B cell (primary cell): ENCODE measurements around the gene MEAK7. TPM values are rescaled to one million over a fixed set of nuclear protein-coding genes. Genes with fewer than 3 reads are reported as not detected.
A peak's percentile ranks its signal among the peaks of the same experiment; 100 is the strongest.

ENCODE experiments used
- ATAC-seq: fragments of 200-7000 bp; cut with Tn5 transposase; one replicate; pipeline ENCODE4 v1.10.0; 2021; ENCODE audit warnings: low read depth, mild to moderate bottlenecking, moderate number of reproducible peaks, moderate library complexity
- CTCF ChIA-PET: fragments of 350-600 bp; sonication (Branson Sonifier 250); formaldehyde crosslinking; loops from one replicate; lab custom pipeline; 2021; ENCODE audit warnings: antibody characterized with exemption, inconsistent platforms; lab: Charles Lee
- POLR2A ChIA-PET: fragments of 350-600 bp; sonication (Branson Sonifier 250); formaldehyde crosslinking; loops from one replicate; lab custom pipeline; 2021; ENCODE audit warnings: antibody characterized with exemption; lab: Charles Lee
- DNase-seq: peaks from one replicate; pipeline ENCODE4 v3.0.0; 2013
- H2AFZ ChIP-seq: 2 replicates; pipeline ENCODE4 v1.6.1; 2012; ENCODE audit warnings: mild to moderate bottlenecking, low read depth, low read length; ENCODE audit not compliant: insufficient read depth, poor library complexity, severe bottlenecking
- H3K27ac ChIP-seq, 2 donors: 1 replicate in 1 of 2; 2 replicates in 1 of 2; pipeline ENCODE4 v1.5.1; 2012 to 2013; ENCODE audit warnings: low read length in 2 of 2, mild to moderate bottlenecking in 2 of 2, moderate library complexity in 1 of 2
- H3K27me3 ChIP-seq, 4 experiments: fragments of 200-600 bp in 1 of 4; sonication (generic) in 1 of 4; replicated peaks in 1 of 4; 1 replicate in 2 of 4; 2 replicates in 2 of 4; pipeline versions ENCODE4 v1.6.1 to v1.7.0; 2013 to 2016; ENCODE audit warnings: low read length in 3 of 4, mild to moderate bottlenecking in 2 of 4, mixed read lengths in 1 of 4, moderate library complexity in 1 of 4; ENCODE audit not compliant: insufficient read depth in 4 of 4, control insufficient read depth in 3 of 4; ENCODE audit errors: control extremely low read depth in 1 of 4
- H3K36me3 ChIP-seq, 2 experiments: replicated peaks in 1 of 2; 1 replicate in 1 of 2; 2 replicates in 1 of 2; pipeline versions ENCODE4 v1.6.1 to v1.7.1; 2013; ENCODE audit warnings: low read length in 1 of 2; ENCODE audit not compliant: insufficient read depth in 2 of 2, control insufficient read depth in 1 of 2; ENCODE audit errors: control extremely low read depth in 1 of 2, extremely low read depth in 1 of 2
- H3K4me1 ChIP-seq, 2 donors: fragments of 200-600 bp in 1 of 2; sonication (generic) in 1 of 2; 1 replicate in 1 of 2; 2 replicates in 1 of 2; pipeline versions ENCODE4 v1.5.1 to v1.6.1; 2013 to 2017; ENCODE audit warnings: low read length in 2 of 2; ENCODE audit not compliant: control insufficient read depth in 2 of 2, insufficient read depth in 2 of 2
- H3K4me2 ChIP-seq: replicated peaks from 2 replicates; pipeline ENCODE3; 2012; ENCODE audit warnings: mild to moderate bottlenecking, low read depth, low read length; ENCODE audit not compliant: poor library complexity, severe bottlenecking
- H3K4me3 ChIP-seq, 5 experiments: fragments of 200-600 bp in 1 of 5; sonication (generic) in 1 of 5; 1 replicate in 3 of 5; 2 replicates in 2 of 5; pipeline versions ENCODE4 v1.5.1 to v1.7.0; 2011 to 2016; ENCODE audit warnings: low read length in 4 of 5, mild to moderate bottlenecking in 4 of 5, low read depth in 2 of 5, control low read depth in 1 of 5, moderate library complexity in 1 of 5; ENCODE audit not compliant: insufficient read depth in 1 of 5; ENCODE audit errors: control extremely low read depth in 1 of 5, extremely low read depth in 1 of 5
- H3K79me2 ChIP-seq: fragments of 200-600 bp; sonication (generic); one replicate; pipeline ENCODE4 v1.6.0; 2016; ENCODE audit warnings: low read length; ENCODE audit not compliant: control insufficient read depth, insufficient read depth
- H3K9ac ChIP-seq: fragments of 200-600 bp; sonication (generic); 2 replicates; pipeline ENCODE4 v1.6.1; 2017; ENCODE audit warnings: mild to moderate bottlenecking, low read length, moderate library complexity
- H3K9me3 ChIP-seq, 3 donors: one replicate each; pipeline versions ENCODE4 v1.6.1 to v1.7.1; 2013; ENCODE audit warnings: low read length in 2 of 3; ENCODE audit not compliant: control insufficient read depth in 2 of 3, insufficient read depth in 1 of 3; ENCODE audit errors: control extremely low read depth in 1 of 3
- H4K20me1 ChIP-seq: 2 replicates; pipeline ENCODE4 v1.6.0; 2012; ENCODE audit warnings: mild to moderate bottlenecking, low read length; ENCODE audit not compliant: insufficient read depth, control insufficient read depth, poor library complexity, severe bottlenecking
- H3K27ac Mint-ChIP-seq: one replicate; pipeline ENCODE4 v1.8.0; 2021; ENCODE audit warnings: mixed read lengths
- H3K27me3 Mint-ChIP-seq: one replicate; pipeline ENCODE4 v1.8.0; 2021; ENCODE audit warnings: mixed read lengths
- H3K4me1 Mint-ChIP-seq: one replicate; pipeline ENCODE4 v1.8.0; 2021; ENCODE audit warnings: mixed read lengths
- H3K4me3 Mint-ChIP-seq: one replicate; pipeline ENCODE4 v1.8.0; 2021; ENCODE audit warnings: mixed read lengths
- H3K9me3 Mint-ChIP-seq: one replicate; pipeline ENCODE4 v1.8.0; 2022; ENCODE audit warnings: mixed read lengths; ENCODE audit not compliant: insufficient read depth
- EZH2 ChIP-seq: IDR thresholded peaks from 2 replicates; pipeline ENCODE4 v1.6.1; 2012; ENCODE audit warnings: borderline replicate concordance, low read depth, mild to moderate bottlenecking, moderate library complexity, low read length; ENCODE audit not compliant: insufficient read depth, poor library complexity, severe bottlenecking
- WGBS: methylation state at CpG from one replicate; pipeline ENCODE4 v1.1.5; 2013; ENCODE audit warnings: missing lambda C conversion rate; ENCODE audit not compliant: insufficient coverage; 5-methylcytosine and 5-hydroxymethylcytosine counted together
- intact Hi-C: fragments of 100-400 bp; cut with micrococcal nuclease; formaldehyde crosslinking; loops from one replicate; pipeline ENCODE4 v1.10.0; 2022
- polyA plus RNA-seq: library from polyadenylated mRNA; depleted of rRNA; stranded (reverse); fragments of >200 nt; gene quantifications from 2 replicates; pipeline ENCODE4 v1.2.3, GENCODE V29; 2012
- total RNA-seq, 2 donors: library from RNA; stranded (reverse); fragments of 120-200 nt in 1 of 2; gene quantifications; 1 replicate in 1 of 2; 2 replicates in 1 of 2; pipeline versions ENCODE4 v1.2.3 to v1.2.4, GENCODE V29; 2013 to 2022
- TF ChIP-seq, protein P1 (sequence below): fragments of 200-600 bp; IDR thresholded peaks from one replicate; pipeline ENCODE4 v1.8.0; 2022; ENCODE audit warnings: antibody characterized with exemption, mild to moderate bottlenecking

MEAK7 gene
- total and polyA plus RNA-seq, 2 donors (not counting 1 experiment from before 2014, with no cell fraction given), result 3.9 to 19.3 TPM

DNA sequence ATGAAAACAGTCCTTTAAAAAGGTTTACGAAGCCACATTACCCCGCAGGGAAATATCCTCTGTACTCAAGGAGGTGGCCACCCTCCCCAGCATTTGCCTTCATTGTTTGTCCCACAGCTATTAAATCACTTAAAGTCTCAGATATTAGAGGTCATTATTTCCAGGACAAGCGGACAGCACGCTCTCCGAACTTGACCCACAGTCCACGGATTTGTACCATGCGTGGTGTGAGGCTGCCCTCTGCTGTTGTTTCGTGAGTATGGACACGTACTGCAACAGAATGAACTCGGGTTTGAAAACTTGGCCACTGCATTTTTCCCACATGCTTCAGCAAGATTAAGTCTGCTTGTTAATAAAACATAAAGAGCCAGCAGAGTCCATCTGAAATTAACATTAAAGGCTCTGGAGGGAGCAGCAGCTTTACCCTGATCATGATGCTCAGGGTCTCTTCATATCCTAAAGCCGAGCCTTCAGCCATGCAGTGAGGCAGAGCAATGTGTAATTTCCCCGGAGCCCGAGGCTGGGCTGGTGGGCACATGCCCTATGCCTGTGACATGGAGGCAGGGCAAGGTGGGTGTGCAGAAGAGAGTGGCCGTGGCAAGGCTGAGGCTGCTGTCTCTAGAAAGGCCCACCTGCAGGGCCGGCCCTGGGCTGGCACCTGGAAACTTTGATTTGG, 19.7 kb downstream of the MEAK7 start:
- DNase-seq (no peak), ATAC-seq (no peak)
- no peak overlapping the region for H3K27ac ChIP-seq
- H3K4me3 ChIP-seq, result no peak overlapping the region
- H2AFZ ChIP-seq, result no peak overlapping the region
- ChIA-PET CTCF (interaction anchor here (1.2 kb wide), 1 partner anchor 208 kb away, joined by 4 read pairs; no protein-coding TSS in a partner anchor), POLR2A (no interaction called here)
- Mint-ChIP-seq H3K9me3 (no peaks in the 10 kb centered on the region), H3K27me3 (no peaks in the 10 kb centered on the region), H3K4me3 (no peak overlapping the region), H3K4me1 (no peaks in the 10 kb centered on the region), H3K27ac (no peak overlapping the region)
- no peak overlapping the region for H3K4me2 ChIP-seq
- no peaks in the 10 kb centered on the region for H3K79me2 ChIP-seq
- TF ChIP-seq, protein P1, sequence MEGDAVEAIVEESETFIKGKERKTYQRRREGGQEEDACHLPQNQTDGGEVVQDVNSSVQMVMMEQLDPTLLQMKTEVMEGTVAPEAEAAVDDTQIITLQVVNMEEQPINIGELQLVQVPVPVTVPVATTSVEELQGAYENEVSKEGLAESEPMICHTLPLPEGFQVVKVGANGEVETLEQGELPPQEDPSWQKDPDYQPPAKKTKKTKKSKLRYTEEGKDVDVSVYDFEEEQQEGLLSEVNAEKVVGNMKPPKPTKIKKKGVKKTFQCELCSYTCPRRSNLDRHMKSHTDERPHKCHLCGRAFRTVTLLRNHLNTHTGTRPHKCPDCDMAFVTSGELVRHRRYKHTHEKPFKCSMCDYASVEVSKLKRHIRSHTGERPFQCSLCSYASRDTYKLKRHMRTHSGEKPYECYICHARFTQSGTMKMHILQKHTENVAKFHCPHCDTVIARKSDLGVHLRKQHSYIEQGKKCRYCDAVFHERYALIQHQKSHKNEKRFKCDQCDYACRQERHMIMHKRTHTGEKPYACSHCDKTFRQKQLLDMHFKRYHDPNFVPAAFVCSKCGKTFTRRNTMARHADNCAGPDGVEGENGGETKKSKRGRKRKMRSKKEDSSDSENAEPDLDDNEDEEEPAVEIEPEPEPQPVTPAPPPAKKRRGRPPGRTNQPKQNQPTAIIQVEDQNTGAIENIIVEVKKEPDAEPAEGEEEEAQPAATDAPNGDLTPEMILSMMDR, result peak; percentile 17
- no peak for TF ChIP-seq EZH2
- 88% methylated on average over 14 of the region's 15 CpGs for WGBS
- H3K27me3 ChIP-seq, result no peaks in the 10 kb centered on the region
- peaks cover 0 to 5% of the 10 kb centered on the region in 2 experiments for H3K36me3 ChIP-seq
- no peaks in the 10 kb centered on the region for H4K20me1 ChIP-seq
- intact Hi-C loops, result no loop called here
- H3K9ac ChIP-seq, result no peak overlapping the region
- H3K9me3 ChIP-seq, result no peaks in the 10 kb centered on the region
- no peaks in the 10 kb centered on the region for H3K4me1 ChIP-seq

DNA sequence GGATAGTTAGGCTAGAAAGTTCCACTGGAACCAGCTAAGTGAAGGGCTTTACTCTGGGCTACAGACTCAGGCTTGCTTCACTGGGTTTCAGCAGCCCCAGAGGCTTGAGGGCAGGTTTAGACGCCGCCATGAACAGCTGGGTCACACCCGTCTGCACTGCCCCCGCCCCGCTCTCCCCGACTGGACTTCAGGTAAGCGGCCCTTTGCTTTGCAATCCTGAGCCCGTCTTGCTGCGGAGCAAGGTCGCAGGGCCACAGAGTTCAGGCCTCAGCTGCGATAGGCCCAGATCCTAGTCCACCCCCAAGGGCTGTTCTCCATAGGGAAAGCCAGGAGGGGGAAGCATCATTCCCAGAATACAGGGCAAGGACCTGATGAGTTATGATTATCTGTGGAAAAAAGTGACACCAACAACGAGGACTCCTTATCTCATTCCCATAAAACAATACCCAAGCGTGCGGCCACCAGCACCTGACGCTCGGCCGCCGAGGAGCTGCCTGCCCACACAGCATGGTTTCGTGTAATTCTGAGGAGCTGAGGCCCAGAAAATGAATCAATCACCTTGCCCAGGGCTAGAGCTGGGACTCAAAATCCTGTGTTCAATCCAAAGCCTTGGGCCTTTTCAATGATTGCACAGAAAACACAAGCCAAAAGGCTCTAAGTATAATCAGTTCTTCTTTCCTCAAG, 20.4 kb downstream of the MEAK7 start:
- no peak for DNase-seq
- Histone ChIP-seq H4K20me1 (no peaks in the 10 kb centered on the region), H2AFZ (no peak overlapping the region), H3K79me2 (no peaks in the 10 kb centered on the region), H3K9me3 (no peaks in the 10 kb centered on the region), H3K4me2 (no peak overlapping the region), H3K27me3 (no peaks in the 10 kb centered on the region), H3K36me3 (peaks cover 0 to 5% of the 10 kb centered on the region in 2 experiments), H3K9ac (no peak overlapping the region), H3K4me1 (no peaks in the 10 kb centered on the region), H3K4me3 (no peak overlapping the region), H3K27ac (no peak overlapping the region)
- Mint-ChIP-seq H3K27me3 (no peaks in the 10 kb centered on the region), H3K4me1 (no peaks in the 10 kb centered on the region), H3K4me3 (no peak overlapping the region), H3K27ac (no peak overlapping the region), H3K9me3 (no peaks in the 10 kb centered on the region)
- no peak for ATAC-seq
- intact Hi-C loops, result no loop called here
- WGBS, result 95% methylated on average over 17 of the region's 19 CpGs
- CTCF ChIA-PET, result interaction anchor here (0.9 to 1.2 kb wide), 2 partner anchors 207 to 556 kb away, joined by 3 to 4 read pairs; no protein-coding TSS in a partner anchor
- no peak for TF ChIP-seq EZH2
- TF ChIP-seq, protein P1, result no peak
- POLR2A ChIA-PET, result no interaction called here
